WTC11 (cell line): ENCODE data around the gene GXYLT2. TPM values are rescaled to one million over a fixed set of nuclear protein-coding genes. Genes with fewer than 3 reads are reported as not detected.

Experiments used
- ATAC-seq: fragments of 200-7000 bp; cut with Tn5 transposase; 2 replicates; pipeline ENCODE4 v1.10.0; 2021; ENCODE audit warnings: mild to moderate bottlenecking, moderate library complexity
- CTCF ChIA-PET: fragments of 300-600 bp; sonication (Branson Sonifier 250); formaldehyde crosslinking; loops from one replicate; lab custom pipeline; 2021; ENCODE audit warnings: antibody characterized with exemption; lab: Charles Lee
- POLR2A ChIA-PET: fragments of 350-600 bp; sonication (Branson Sonifier 250); formaldehyde crosslinking; loops from one replicate; lab custom pipeline; 2021; ENCODE audit warnings: antibody characterized with exemption; lab: Charles Lee
- DNase-seq: peaks from one replicate; pipeline ENCODE4 v3.0.0; 2021; ENCODE audit warnings: low spot score
- H3K27ac Mint-ChIP-seq: 2 replicates; pipeline ENCODE4 v1.8.0; 2021; ENCODE audit warnings: mixed read lengths
- H3K27me3 Mint-ChIP-seq: 2 replicates; pipeline ENCODE4 v1.8.0; 2021; ENCODE audit warnings: low read depth, mild to moderate bottlenecking, moderate library complexity, mixed read lengths
- H3K36me3 Mint-ChIP-seq: 2 replicates; pipeline ENCODE4 v1.8.0; 2021; ENCODE audit warnings: mixed read lengths
- H3K4me1 Mint-ChIP-seq: 2 replicates; pipeline ENCODE4 v1.8.0; 2022; ENCODE audit warnings: mixed read lengths
- H3K4me3 Mint-ChIP-seq: 2 replicates; pipeline ENCODE4 v1.8.0; 2021; ENCODE audit warnings: mild to moderate bottlenecking, moderate library complexity, mixed read lengths
- H3K9me3 Mint-ChIP-seq: 2 replicates; pipeline ENCODE4 v1.8.0; 2021; ENCODE audit warnings: mixed read lengths
- FOXP1 ChIP-seq: sonication (generic); formaldehyde crosslinking; IDR thresholded peaks from 2 replicates; pipeline ENCODE4 v1.8.0; 2022; ENCODE audit warnings: missing genetic modification reagents, mild to moderate bottlenecking, moderate library complexity, borderline replicate concordance
- JUN ChIP-seq: sonication (generic); formaldehyde crosslinking; IDR thresholded peaks from 2 replicates; pipeline ENCODE4 v1.8.0; 2023; ENCODE audit warnings: mild to moderate bottlenecking, missing genetic modification reagents
- NFYB ChIP-seq: sonication (generic); formaldehyde crosslinking; conservative IDR thresholded peaks from 2 replicates; pipeline ENCODE4 v1.8.0; 2022; ENCODE audit warnings: low read depth, missing genetic modification reagents
- NR3C1 ChIP-seq: sonication (generic); formaldehyde crosslinking; conservative IDR thresholded peaks from 2 replicates; pipeline ENCODE4 v1.8.1; 2023; ENCODE audit warnings: low read depth, mild to moderate bottlenecking, missing genetic modification reagents
- PRRX2 ChIP-seq: fragments of 250-450 bp; sonication (Bioruptor Pico); IDR thresholded peaks from 2 replicates; pipeline ENCODE4 v1.8.0; 2021; ENCODE audit warnings: mild to moderate bottlenecking
- SMAD3 ChIP-seq: sonication (generic); formaldehyde crosslinking; IDR thresholded peaks from 2 replicates; pipeline ENCODE4 v1.8.0; 2022; ENCODE audit warnings: missing genetic modification reagents, mild to moderate bottlenecking, borderline replicate concordance
- TEAD1 ChIP-seq: sonication (generic); formaldehyde crosslinking; IDR thresholded peaks from 2 replicates; pipeline ENCODE4 v1.8.0; 2022; ENCODE audit warnings: mild to moderate bottlenecking, missing genetic modification reagents
- TEAD4 ChIP-seq: sonication (generic); formaldehyde crosslinking; IDR thresholded peaks from 2 replicates; pipeline ENCODE4 v1.8.0; 2022; ENCODE audit warnings: mild to moderate bottlenecking, missing genetic modification reagents
- ZNF317 ChIP-seq: sonication (generic); formaldehyde crosslinking; IDR thresholded peaks from 2 replicates; pipeline ENCODE4 v1.8.1; 2023; ENCODE audit warnings: low read depth, mild to moderate bottlenecking, moderate library complexity, missing genetic modification reagents, borderline replicate concordance
- ZNF671 ChIP-seq: fragments of 250-450 bp; sonication (Bioruptor Pico); IDR thresholded peaks from 2 replicates; pipeline ENCODE4 v1.8.0; 2021; ENCODE audit warnings: mild to moderate bottlenecking
- total RNA-seq: library from RNA; stranded (reverse); gene quantifications from 3 replicates; pipeline ENCODE4 v1.2.3, GENCODE V29; 2021
- TF ChIP-seq, protein P1 (sequence below): sonication (generic); formaldehyde crosslinking; IDR thresholded peaks from 2 replicates; pipeline ENCODE4 v1.8.1; 2023; ENCODE audit warnings: mild to moderate bottlenecking, missing genetic modification reagents
- TF ChIP-seq, protein P2 (sequence below): fragments of 200-600 bp; IDR thresholded peaks from 2 replicates; pipeline ENCODE4 v1.8.0; 2022; ENCODE audit warnings: antibody characterized with exemption
- TF ChIP-seq, protein P3 (sequence below): sonication (generic); formaldehyde crosslinking; IDR thresholded peaks from 2 replicates; pipeline ENCODE4 v1.8.0; 2023; ENCODE audit warnings: missing genetic modification reagents
- TF ChIP-seq, protein P4 (sequence below): sonication (generic); formaldehyde crosslinking; IDR thresholded peaks from 2 replicates; pipeline ENCODE4 v1.8.1; 2022; ENCODE audit warnings: low read depth, missing genetic modification reagents, borderline replicate concordance
- TF ChIP-seq, protein P5 (sequence below): fragments of 250-450 bp; sonication (Bioruptor Pico); conservative IDR thresholded peaks from 2 replicates; pipeline ENCODE4 v1.9.0; 2021; ENCODE audit warnings: mild to moderate bottlenecking
- TF ChIP-seq, protein P6 (sequence below): fragments of 250-450 bp; sonication (Bioruptor Pico); IDR thresholded peaks from 2 replicates; pipeline ENCODE4 v1.9.0; 2021; ENCODE audit warnings: moderate library complexity, mild to moderate bottlenecking, inconsistent platforms, borderline replicate concordance
- TF ChIP-seq, protein P7 (sequence below): sonication (generic); formaldehyde crosslinking; IDR thresholded peaks from 2 replicates; pipeline ENCODE4 v1.8.1; 2022; ENCODE audit warnings: missing genetic modification reagents, borderline replicate concordance

GXYLT2 gene
- total RNA-seq, 1 experiment from 2014 or later: 6.5 TPM

DNA sequence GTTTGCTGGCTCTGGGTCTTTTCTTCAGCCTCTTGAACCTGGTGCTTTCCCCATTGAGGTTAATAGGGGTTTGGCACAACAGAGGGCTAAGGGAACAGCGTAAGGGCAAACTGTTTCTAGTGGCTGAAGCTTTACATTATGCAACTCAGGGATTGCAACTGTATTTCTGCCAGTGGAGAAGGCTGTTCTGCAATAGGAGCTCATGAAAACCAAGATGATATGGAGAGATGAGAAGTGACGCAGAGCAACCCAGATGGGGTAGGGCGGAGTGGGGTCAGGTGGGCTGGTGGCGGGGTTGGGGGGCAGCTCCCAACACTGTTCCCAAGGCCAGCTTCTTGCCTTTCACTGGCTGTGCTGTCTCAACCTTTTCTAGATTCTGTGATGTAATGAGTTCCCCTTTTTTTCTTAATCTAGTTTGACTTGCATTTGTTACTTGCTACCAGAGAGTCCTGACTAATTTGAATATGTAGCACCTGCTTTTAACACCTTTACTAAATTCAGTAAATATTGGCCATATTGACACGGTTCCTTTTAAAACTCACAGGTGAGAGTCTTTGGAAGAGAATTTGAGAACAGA is 7.2 kb downstream of the GXYLT2 start (continued):
- TF ChIP-seq, protein P1, sequence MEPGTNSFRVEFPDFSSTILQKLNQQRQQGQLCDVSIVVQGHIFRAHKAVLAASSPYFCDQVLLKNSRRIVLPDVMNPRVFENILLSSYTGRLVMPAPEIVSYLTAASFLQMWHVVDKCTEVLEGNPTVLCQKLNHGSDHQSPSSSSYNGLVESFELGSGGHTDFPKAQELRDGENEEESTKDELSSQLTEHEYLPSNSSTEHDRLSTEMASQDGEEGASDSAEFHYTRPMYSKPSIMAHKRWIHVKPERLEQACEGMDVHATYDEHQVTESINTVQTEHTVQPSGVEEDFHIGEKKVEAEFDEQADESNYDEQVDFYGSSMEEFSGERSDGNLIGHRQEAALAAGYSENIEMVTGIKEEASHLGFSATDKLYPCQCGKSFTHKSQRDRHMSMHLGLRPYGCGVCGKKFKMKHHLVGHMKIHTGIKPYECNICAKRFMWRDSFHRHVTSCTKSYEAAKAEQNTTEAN: no peak
- TF ChIP-seq, protein P2, sequence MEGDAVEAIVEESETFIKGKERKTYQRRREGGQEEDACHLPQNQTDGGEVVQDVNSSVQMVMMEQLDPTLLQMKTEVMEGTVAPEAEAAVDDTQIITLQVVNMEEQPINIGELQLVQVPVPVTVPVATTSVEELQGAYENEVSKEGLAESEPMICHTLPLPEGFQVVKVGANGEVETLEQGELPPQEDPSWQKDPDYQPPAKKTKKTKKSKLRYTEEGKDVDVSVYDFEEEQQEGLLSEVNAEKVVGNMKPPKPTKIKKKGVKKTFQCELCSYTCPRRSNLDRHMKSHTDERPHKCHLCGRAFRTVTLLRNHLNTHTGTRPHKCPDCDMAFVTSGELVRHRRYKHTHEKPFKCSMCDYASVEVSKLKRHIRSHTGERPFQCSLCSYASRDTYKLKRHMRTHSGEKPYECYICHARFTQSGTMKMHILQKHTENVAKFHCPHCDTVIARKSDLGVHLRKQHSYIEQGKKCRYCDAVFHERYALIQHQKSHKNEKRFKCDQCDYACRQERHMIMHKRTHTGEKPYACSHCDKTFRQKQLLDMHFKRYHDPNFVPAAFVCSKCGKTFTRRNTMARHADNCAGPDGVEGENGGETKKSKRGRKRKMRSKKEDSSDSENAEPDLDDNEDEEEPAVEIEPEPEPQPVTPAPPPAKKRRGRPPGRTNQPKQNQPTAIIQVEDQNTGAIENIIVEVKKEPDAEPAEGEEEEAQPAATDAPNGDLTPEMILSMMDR: no peak
- TF ChIP-seq ZNF671 (CRISPR knock-in tag) (no peak), FOXP1 (CRISPR knock-in tag) (no peak), SMAD3 (CRISPR knock-in tag) (no peak)
- TF ChIP-seq, protein P3, sequence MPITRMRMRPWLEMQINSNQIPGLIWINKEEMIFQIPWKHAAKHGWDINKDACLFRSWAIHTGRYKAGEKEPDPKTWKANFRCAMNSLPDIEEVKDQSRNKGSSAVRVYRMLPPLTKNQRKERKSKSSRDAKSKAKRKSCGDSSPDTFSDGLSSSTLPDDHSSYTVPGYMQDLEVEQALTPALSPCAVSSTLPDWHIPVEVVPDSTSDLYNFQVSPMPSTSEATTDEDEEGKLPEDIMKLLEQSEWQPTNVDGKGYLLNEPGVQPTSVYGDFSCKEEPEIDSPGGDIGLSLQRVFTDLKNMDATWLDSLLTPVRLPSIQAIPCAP (CRISPR knock-in tag): no peak

DNA sequence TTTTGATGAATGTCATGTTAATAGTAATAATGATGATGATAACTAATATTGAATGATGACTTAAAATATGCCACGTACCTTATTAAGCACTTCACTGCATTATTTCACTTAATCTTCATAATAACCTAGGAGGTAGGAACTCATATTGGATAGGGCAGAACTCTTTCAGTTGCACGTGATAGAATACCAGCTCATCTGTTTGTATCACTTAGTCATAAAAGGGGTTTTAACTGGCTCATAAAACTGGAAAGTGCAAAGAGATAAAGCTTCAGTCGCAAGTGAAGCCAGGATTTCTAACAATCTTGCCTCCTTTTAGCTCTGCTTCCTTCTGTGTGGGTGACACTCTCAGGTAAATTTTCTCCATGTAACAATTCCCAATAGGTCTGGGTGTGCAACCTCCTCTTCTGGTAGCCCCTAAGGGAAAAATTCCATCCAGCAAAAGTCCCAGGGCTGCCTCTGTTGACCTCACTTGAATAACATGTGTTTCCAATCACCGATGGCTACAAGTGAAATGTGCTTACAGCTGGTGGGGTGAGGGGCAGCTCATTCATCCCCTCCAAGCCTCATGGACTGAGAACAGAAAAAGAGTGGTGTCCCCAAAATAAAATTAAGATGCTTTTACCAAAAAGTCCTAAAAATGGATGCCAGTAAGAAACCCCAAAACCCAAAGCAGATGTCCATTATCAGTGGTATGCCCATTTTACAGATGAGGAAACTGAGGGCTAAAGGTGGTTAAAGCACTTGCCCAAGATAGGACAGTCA is 9.3 kb downstream of the GXYLT2 start:
- H3K36me3 Mint-ChIP-seq: no peaks in the 10 kb centered on the region; the same call in 1 of the 2 replicates
- H3K27ac Mint-ChIP-seq: no peak overlapping the region
- no peak for TF ChIP-seq PRRX2 (CRISPR knock-in tag)
- no peak for TF ChIP-seq TEAD1 (CRISPR knock-in tag)
- ChIA-PET POLR2A (no interaction called here), CTCF (no interaction called here)
- H3K27me3 Mint-ChIP-seq: peaks cover 8% of the 10 kb centered on the region
- H3K4me1 Mint-ChIP-seq: peaks cover 5% of the 10 kb centered on the region; the same call in 1 of the 2 replicates
- ATAC-seq (no peak), DNase-seq (no peak)
- no peak overlapping the region for H3K4me3 Mint-ChIP-seq
- H3K9me3 Mint-ChIP-seq: peaks cover 4% of the 10 kb centered on the region

DNA sequence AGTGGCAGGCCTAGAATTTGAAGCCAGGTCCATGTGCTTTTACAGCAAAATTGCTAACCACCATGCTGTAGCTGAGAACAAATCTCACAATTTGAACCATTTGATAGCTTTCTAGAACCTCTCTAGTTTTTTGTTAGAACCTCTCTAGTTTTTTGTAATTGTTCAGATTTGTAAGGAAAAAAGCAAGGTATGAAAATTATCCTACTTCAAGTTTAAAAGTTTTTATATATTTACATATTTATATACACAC is 9.8 kb downstream of the GXYLT2 start:
- Mint-ChIP-seq H3K9me3 (peaks cover 4% of the 10 kb centered on the region), H3K4me1 (peaks cover 5% of the 10 kb centered on the region; the same call in 1 of the 2 replicates), H3K27me3 (peaks cover 2% of the 10 kb centered on the region), H3K27ac (no peak overlapping the region), H3K36me3 (no peaks in the 10 kb centered on the region; the same call in 1 of the 2 replicates)
- POLR2A ChIA-PET: no interaction called here
- TF ChIP-seq NR3C1 (CRISPR knock-in tag) (no peak), JUN (CRISPR knock-in tag) (no peak), NFYB (CRISPR knock-in tag) (no peak)
- TF ChIP-seq, protein P4, sequence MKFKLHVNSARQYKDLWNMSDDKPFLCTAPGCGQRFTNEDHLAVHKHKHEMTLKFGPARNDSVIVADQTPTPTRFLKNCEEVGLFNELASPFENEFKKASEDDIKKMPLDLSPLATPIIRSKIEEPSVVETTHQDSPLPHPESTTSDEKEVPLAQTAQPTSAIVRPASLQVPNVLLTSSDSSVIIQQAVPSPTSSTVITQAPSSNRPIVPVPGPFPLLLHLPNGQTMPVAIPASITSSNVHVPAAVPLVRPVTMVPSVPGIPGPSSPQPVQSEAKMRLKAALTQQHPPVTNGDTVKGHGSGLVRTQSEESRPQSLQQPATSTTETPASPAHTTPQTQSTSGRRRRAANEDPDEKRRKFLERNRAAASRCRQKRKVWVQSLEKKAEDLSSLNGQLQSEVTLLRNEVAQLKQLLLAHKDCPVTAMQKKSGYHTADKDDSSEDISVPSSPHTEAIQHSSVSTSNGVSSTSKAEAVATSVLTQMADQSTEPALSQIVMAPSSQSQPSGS (CRISPR knock-in tag): no peak
- TF ChIP-seq, all 79 proteins: peak for 0
- H3K4me3 Mint-ChIP-seq: no peak overlapping the region
- ATAC-seq: no peak
- DNase-seq: no peak
- CTCF ChIA-PET: no interaction called here

DNA sequence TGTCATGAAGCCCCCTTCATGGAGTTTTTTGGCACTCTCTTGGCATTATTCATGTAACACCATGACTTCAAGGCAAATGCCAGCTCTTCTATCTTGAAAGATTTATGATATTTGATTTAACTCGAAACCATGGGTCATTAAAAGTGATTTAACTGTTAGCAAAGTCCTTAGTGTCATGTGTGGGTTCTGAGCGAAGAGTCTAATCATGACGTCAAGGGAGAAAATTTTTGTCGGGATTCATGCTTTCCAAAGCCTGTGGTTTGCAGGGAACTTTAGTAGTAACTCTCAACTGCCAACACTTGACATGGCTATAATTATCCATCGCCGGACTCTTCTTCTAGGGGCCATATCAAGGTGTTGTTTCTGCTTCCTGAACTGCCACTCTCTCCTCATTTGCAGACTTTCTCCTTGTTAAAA is 11.5 kb downstream of the GXYLT2 start:
- peaks cover 4% of the 10 kb centered on the region for H3K9me3 Mint-ChIP-seq
- ATAC-seq (no peak), DNase-seq (no peak)
- H3K27ac Mint-ChIP-seq: no peak overlapping the region
- H3K27me3 Mint-ChIP-seq: no peaks in the 10 kb centered on the region
- ChIA-PET POLR2A (no interaction called here), CTCF (interaction anchor here (1.5 kb wide), 1 partner anchor 8 kb away, joined by 5 read pairs; no protein-coding TSS in a partner anchor)
- no peaks in the 10 kb centered on the region; the same call in 1 of the 2 replicates for H3K36me3 Mint-ChIP-seq
- no peak overlapping the region for H3K4me3 Mint-ChIP-seq
- H3K4me1 Mint-ChIP-seq: no peaks in the 10 kb centered on the region
- TF ChIP-seq, protein P5, sequence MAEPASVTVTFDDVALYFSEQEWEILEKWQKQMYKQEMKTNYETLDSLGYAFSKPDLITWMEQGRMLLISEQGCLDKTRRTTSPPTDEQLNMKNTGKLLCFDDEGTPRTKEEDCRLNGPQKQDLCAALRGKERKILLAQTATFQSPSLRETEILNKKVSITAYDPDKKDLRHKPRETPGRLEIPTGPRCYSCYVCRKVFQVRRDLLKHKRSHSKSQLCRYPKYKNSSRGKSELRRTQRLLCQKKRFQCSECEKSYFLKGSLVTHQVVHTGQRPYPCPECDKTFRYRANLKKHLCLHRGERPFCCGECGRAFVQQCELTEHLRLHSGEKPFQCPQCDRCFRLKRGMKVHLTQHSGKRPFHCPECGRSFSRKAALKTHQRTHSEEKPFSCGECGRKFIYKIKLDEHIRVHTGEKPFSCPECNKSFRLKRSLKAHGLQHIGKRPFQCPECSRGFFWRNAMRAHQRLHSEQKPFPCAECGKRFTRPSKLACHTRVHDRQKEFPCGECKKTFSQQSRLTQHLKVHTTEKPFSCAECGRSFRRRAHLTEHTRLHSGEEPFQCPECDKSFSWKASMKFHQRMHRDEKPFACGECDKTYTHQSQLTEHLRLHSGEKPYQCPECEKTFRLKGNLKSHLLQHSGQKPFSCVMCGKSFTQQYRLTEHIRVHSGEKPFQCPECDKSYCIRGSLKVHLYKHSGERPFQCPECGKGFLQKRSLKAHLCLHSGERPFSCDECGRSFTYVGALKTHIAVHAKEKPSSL (CRISPR knock-in tag): no peak
- TF ChIP-seq, protein P6, sequence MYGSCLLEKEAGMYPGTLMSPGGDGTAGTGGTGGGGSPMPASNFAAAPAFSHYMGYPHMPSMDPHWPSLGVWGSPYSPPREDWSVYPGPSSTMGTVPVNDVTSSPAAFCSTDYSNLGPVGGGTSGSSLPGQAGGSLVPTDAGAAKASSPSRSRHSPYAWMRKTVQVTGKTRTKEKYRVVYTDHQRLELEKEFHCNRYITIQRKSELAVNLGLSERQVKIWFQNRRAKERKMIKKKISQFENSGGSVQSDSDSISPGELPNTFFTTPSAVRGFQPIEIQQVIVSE (CRISPR knock-in tag): no peak
- no peak for TF ChIP-seq TEAD4 (CRISPR knock-in tag)
- TF ChIP-seq ZNF317 (CRISPR knock-in tag): no peak
- TF ChIP-seq, protein P7, sequence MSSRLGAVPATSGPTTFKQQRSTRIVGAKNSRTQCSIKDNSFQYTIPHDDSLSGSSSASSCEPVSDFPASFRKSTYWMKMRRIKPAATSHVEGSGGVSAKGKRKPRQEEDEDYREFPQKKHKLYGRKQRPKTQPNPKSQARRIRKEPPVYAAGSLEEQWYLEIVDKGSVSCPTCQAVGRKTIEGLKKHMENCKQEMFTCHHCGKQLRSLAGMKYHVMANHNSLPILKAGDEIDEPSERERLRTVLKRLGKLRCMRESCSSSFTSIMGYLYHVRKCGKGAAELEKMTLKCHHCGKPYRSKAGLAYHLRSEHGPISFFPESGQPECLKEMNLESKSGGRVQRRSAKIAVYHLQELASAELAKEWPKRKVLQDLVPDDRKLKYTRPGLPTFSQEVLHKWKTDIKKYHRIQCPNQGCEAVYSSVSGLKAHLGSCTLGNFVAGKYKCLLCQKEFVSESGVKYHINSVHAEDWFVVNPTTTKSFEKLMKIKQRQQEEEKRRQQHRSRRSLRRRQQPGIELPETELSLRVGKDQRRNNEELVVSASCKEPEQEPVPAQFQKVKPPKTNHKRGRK (CRISPR knock-in tag): no peak
